IPS-20b (cell line): ENCODE data around the gene DLG5.

Experiments used
- H3K27ac ChIP-seq: one replicate; pipeline ENCODE4 v1.5.1; 2013; ENCODE audit warnings: low read length
- H3K27me3 ChIP-seq: 2 replicates; pipeline ENCODE4 v1.6.1; 2013; ENCODE audit warnings: mild to moderate bottlenecking, low read length, inconsistent platforms; ENCODE audit not compliant: insufficient read depth
- H3K36me3 ChIP-seq: 2 replicates; pipeline ENCODE4 v1.6.1; 2013; ENCODE audit warnings: low read depth, mild to moderate bottlenecking, inconsistent platforms, low read length, moderate library complexity; ENCODE audit not compliant: insufficient read depth
- H3K4me1 ChIP-seq: 2 replicates; pipeline ENCODE4 v1.6.1; 2013; ENCODE audit warnings: mild to moderate bottlenecking, control low read depth, inconsistent platforms, low read length, moderate library complexity; ENCODE audit not compliant: insufficient read depth
- H3K4me3 ChIP-seq: 2 replicates; pipeline ENCODE4 v1.5.1; 2013; ENCODE audit warnings: mild to moderate bottlenecking, low read length, inconsistent platforms
- H3K9ac ChIP-seq: 2 replicates; pipeline ENCODE4 v1.6.1; 2013; ENCODE audit warnings: low read depth, mild to moderate bottlenecking, inconsistent platforms, low read length, moderate library complexity
- H3K9me3 ChIP-seq: 2 replicates; pipeline ENCODE4 v1.6.1; 2013; ENCODE audit warnings: mild to moderate bottlenecking, low read depth, low read length, inconsistent platforms; ENCODE audit not compliant: insufficient read depth

Gene DLG5

DNA sequence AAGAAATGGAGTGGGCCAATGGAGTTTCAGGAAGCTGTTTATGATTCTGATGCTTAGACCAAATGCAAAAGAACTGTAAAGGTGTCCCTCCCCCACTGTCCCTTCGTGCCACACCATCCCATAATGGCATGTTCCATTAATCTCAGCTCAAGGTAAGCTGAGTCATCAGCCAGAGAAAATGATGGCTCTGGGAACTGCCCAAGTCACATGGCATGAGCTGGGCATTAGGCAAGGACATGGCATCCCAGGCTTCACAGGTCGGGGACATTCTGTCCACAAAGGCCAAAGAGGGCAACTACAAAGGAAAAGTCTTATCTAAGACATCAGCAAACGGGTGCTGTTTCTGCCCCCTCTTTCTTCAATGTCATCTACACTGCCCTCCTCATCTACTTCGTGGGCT is 44.9 kb downstream of the DLG5 start:
- Histone ChIP-seq H3K27ac (no peak overlapping the region), H3K4me1 (peaks cover 43% of the 10 kb centered on the region)

DNA sequence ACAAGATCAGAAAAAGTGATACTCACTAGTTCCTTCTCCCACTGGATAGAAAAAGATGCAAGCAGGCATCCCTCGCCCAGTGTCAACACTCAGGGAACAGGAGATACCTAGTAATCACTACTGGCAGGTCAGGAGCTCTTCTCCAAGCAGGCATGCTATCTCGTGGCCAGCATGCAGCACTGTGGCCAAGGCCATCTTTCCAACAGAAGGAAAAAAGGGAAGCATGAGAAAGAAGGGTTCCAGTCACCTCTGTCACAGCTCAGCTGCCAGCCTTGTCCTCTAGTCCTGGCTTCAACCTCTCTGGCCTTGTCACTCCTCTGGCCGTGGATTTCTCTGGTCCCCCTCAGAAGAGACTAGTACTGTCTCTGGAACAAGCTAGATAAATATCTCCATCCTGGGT is 45.3 kb downstream of the DLG5 start:
- Histone ChIP-seq H3K4me3 (no peak overlapping the region), H3K9ac (no peak overlapping the region), H3K9me3 (no peaks in the 10 kb centered on the region), H3K27me3 (no peaks in the 10 kb centered on the region), H3K36me3 (0 out of 2 replicates have a peak, but pooled peaks cover 3% of the 10 kb centered on the region), H3K4me1 (peaks cover 43% of the 10 kb centered on the region), H3K27ac (no peak overlapping the region)

More for the DNA sequence above, 44.9 kb downstream of the DLG5 start:
- no peaks in the 10 kb centered on the region for H3K9me3 ChIP-seq
- H3K9ac ChIP-seq = no peak overlapping the region
- H3K27me3 ChIP-seq = no peaks in the 10 kb centered on the region
- H3K4me3 ChIP-seq = no peak overlapping the region
- 0 out of 2 replicates have a peak, but pooled peaks cover 3% of the 10 kb centered on the region for H3K36me3 ChIP-seq

GRCh38 chr10:77879710-77880109 is 46.8 kb downstream of the DLG5 start:
- H3K4me1 ChIP-seq = peaks cover 46% of the 10 kb centered on the region
- H3K9ac ChIP-seq = no peak overlapping the region
- H3K36me3 ChIP-seq = 0 out of 2 replicates have a peak, but pooled peaks cover 3% of the 10 kb centered on the region
- no peaks in the 10 kb centered on the region for H3K9me3 ChIP-seq
- H3K27ac ChIP-seq = no peak overlapping the region
- no peak overlapping the region for H3K4me3 ChIP-seq
- H3K27me3 ChIP-seq = no peaks in the 10 kb centered on the region

GRCh38 chr10:77879065-77879464 is 47.5 kb downstream of the DLG5 start:
- H3K4me1 ChIP-seq = peaks cover 52% of the 10 kb centered on the region
- peak overlapping the region; percentile 89 for H3K27ac ChIP-seq

GRCh38 chr10:77877441-77878344 is 48.9 kb downstream of the DLG5 start:
- H3K27ac ChIP-seq = peak overlapping the region; percentile 89

More at GRCh38 chr10:77879065-77879464, 47.5 kb downstream of the DLG5 start:
- Histone ChIP-seq H3K9me3 (no peaks in the 10 kb centered on the region), H3K36me3 (0 out of 2 replicates have a peak, but pooled peaks cover 3% of the 10 kb centered on the region), H3K9ac (peak overlapping the region; percentile 75; the same call in 1 of the 2 replicates), H3K4me3 (no peak overlapping the region), H3K27me3 (no peaks in the 10 kb centered on the region)

GRCh38 chr10:77875730-77876129 is 50.8 kb downstream of the DLG5 start:
- H3K4me1 ChIP-seq = peaks cover 47% of the 10 kb centered on the region
- peak overlapping the region; percentile 40 for H3K27ac ChIP-seq
- no peaks in the 10 kb centered on the region for H3K27me3 ChIP-seq
- H3K4me3 ChIP-seq = no peak overlapping the region
- H3K9me3 ChIP-seq = no peaks in the 10 kb centered on the region
- H3K9ac ChIP-seq = no peak overlapping the region; the same call in 1 of the 2 replicates
- no peaks in the 10 kb centered on the region for H3K36me3 ChIP-seq

More at GRCh38 chr10:77877441-77878344, 48.9 kb downstream of the DLG5 start:
- H3K4me3 ChIP-seq = peak overlapping the region; percentile 42; the same call in 1 of the 2 replicates
- H3K9ac ChIP-seq = peak overlapping the region; percentile 75; the same call in 1 of the 2 replicates
- peaks cover 55% of the 10 kb centered on the region for H3K4me1 ChIP-seq
- H3K9me3 ChIP-seq = no peaks in the 10 kb centered on the region
- H3K36me3 ChIP-seq = 0 out of 2 replicates have a peak, but pooled peaks cover 3% of the 10 kb centered on the region
- H3K27me3 ChIP-seq = no peaks in the 10 kb centered on the region

DNA sequence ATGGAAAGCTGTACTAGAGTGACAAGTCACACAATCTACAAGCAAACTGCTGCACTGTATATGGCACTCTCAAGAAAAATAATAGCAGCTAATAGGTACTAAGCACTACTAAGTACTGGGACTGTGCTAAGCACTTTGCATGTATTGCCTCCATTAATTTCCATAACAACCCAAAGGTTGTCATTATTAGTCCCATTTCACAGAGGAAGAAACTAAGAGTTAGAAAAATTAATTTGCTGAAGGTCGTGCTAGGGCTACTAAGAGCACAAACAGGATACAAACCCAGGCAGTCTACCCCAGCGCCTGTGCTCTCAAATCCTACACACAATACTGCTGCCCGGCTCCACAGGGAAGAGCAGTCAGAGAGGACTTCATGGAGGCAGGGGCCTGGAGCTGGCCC is 51.7 kb downstream of the DLG5 start:
- H3K9me3 ChIP-seq = no peaks in the 10 kb centered on the region
- H3K9ac ChIP-seq = no peak overlapping the region
- no peak overlapping the region for H3K27ac ChIP-seq
- H3K36me3 ChIP-seq = no peaks in the 10 kb centered on the region
- no peaks in the 10 kb centered on the region for H3K27me3 ChIP-seq
- H3K4me3 ChIP-seq = no peak overlapping the region
- H3K4me1 ChIP-seq = peaks cover 47% of the 10 kb centered on the region

DNA sequence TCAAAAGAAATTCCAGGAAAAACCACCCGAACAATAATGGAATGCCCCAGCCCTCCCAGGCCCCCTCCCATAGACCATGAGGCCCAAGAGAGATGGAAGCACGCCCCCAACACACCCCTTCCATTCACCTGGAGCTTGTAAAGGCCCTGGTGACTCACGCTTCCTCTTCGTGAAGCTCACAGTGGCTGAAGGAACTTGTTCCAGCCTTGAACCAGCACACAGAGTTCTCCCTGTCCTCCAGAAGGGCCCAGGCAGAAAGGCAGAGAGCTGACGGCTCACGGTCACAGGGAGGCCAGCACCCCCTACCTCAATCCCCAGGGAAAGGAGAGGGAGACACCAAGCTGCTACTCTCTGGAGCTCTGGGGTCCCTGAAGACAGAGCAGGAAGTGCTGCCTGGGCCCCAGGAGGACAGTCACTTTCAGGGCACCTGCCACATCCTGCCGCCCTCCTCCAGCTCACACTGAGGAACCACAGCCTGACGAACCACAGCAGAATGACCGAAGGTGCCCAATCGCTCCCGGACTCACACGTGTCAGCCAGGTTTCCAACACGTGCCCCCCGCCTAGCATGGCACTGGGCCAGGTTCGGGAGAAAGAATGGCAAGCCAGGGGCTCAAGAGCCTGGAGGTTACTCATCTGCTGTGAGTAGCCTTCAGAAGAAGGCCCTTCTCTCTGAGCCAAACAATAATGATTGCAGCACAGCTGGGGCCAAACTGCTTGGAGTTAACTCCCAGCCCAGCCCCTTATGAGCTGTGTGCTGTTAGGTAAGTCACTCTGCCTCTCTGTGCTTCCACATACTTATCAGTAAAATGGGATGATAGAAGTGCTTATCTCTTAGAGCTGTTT is 52.8 kb downstream of the DLG5 start:
- peaks cover 3% of the 10 kb centered on the region; the same call in 1 of the 2 replicates for H3K36me3 ChIP-seq
- H3K27me3 ChIP-seq = no peaks in the 10 kb centered on the region
- H3K9ac ChIP-seq = no peak overlapping the region
- no peak overlapping the region for H3K4me3 ChIP-seq
- H3K27ac ChIP-seq = no peak overlapping the region
- H3K4me1 ChIP-seq = peaks cover 42% of the 10 kb centered on the region
- H3K9me3 ChIP-seq = no peaks in the 10 kb centered on the region

DNA sequence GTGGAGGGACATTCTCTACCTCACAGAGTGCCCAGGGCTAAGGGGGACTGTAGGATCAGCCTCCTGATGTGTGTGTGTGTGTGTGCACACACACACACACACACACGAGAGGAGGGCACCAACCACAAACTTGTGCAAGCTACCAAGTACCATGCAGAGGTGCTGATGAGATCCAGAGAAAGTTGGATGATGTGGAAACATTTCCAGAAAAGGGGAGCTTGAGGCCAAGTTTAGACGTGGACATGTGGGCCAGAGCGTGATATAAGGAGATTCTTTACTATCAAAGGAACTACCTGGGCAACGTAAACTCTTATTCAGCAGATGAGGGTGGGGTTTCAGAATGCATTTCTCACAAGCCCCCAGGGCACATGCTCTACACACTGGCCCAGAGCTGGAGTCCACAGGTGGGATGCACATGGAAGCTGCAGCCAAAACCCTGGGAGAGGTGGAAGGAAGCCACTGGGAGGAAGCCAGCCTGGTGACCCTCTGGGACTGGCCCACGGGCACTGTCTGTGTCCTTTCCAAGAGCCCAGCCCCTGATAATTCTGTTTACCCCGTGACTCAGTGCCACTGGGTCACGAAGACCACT is 53.5 kb downstream of the DLG5 start:
- Histone ChIP-seq H3K27me3 (no peaks in the 10 kb centered on the region), H3K4me3 (no peak overlapping the region), H3K36me3 (peaks cover 7% of the 10 kb centered on the region; the same call in 1 of the 2 replicates), H3K4me1 (peaks cover 34% of the 10 kb centered on the region), H3K9me3 (no peaks in the 10 kb centered on the region), H3K27ac (no peak overlapping the region), H3K9ac (no peak overlapping the region)

DNA sequence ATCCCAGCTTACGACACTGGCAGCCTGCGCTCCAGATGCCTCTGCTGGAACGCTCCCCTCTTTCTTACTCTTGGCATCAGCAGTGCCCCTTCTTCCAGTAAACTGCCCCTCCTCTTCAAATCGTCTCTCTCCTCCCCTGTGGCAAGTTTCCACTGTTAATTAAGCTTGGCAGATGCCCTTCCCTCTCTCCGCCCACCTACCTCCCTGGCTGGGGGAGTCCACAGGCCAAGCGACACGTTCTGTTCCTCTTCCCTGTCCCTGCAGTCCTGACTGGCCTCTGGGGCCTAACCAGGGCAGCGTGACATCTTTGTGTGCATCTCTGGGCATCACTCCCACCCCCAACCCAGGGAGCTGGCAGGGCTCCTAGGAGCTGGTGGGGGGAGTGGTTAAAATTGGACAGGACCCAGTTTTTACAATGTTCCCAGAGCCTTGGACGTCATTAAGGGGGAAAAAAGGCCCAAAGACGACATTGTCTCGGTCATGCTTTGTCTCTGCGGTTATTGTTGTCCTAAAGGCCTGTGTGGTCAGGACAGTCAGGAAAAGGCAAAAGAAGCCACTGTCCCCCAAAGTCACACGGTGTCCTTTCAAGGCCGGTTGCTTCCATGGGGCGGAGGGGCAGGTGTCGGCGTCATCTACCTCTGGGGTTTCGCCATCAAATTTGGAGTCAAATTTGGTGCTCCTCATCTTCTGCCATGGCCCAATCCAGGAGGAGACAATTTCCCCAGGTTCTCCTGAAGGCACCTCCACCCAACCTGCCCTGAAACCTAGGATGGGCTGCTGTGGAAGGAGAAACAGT is 54.2 kb downstream of the DLG5 start:
- Histone ChIP-seq H3K9ac (no peak overlapping the region), H3K27ac (no peak overlapping the region), H3K4me1 (peaks cover 36% of the 10 kb centered on the region), H3K9me3 (no peaks in the 10 kb centered on the region), H3K27me3 (no peaks in the 10 kb centered on the region), H3K4me3 (no peak overlapping the region), H3K36me3 (peaks cover 7% of the 10 kb centered on the region; the same call in 1 of the 2 replicates)
